Osteoblast (primary cell): ENCODE measurements around the gene MLEC. TPM values are rescaled to one million over a fixed set of nuclear protein-coding genes. Genes with fewer than 3 reads are reported as not detected.

Experiments
- DNase-seq: peaks from one replicate; pipeline ENCODE4 v3.0.0; 2011; ENCODE audit warnings: low spot score, mixed read lengths; ENCODE audit not compliant: insufficient read length; ENCODE audit errors: missing footprints
- H2AFZ ChIP-seq: 2 replicates; pipeline ENCODE4 v1.6.0; 2011; ENCODE audit warnings: mild to moderate bottlenecking, low read length
- H3K27ac ChIP-seq: 2 replicates; pipeline ENCODE4 v1.5.1; 2011; ENCODE audit warnings: mild to moderate bottlenecking, low read depth, low read length, moderate library complexity
- H3K27me3 ChIP-seq: 2 replicates; pipeline ENCODE4 v1.6.0; 2012; ENCODE audit warnings: mild to moderate bottlenecking, control low read depth, inconsistent platforms, low read length, moderate library complexity; ENCODE audit not compliant: insufficient read depth
- H3K36me3 ChIP-seq: 2 replicates; pipeline ENCODE4 v1.5.1; 2011; ENCODE audit warnings: mild to moderate bottlenecking, low read length, control low read depth, moderate library complexity; ENCODE audit not compliant: insufficient read depth
- H3K4me1 ChIP-seq: 2 replicates; pipeline ENCODE4 v1.5.1; 2011; ENCODE audit warnings: mild to moderate bottlenecking, low read length, control low read depth, moderate library complexity; ENCODE audit not compliant: insufficient read depth
- H3K4me2 ChIP-seq: 2 replicates; pipeline ENCODE4 v1.6.0; 2011; ENCODE audit warnings: mild to moderate bottlenecking, low read length; ENCODE audit not compliant: insufficient read depth
- H3K4me3 ChIP-seq: fragments of 200-600 bp; sonication (generic); 3 replicates; pipeline ENCODE4 v1.5.1; 2012; ENCODE audit warnings: mild to moderate bottlenecking, low read length, inconsistent platforms; ENCODE audit not compliant: insufficient read depth
- H3K79me2 ChIP-seq: 2 replicates; pipeline ENCODE4 v1.6.0; 2012; ENCODE audit warnings: mild to moderate bottlenecking, low read length, control low read depth, inconsistent platforms; ENCODE audit not compliant: insufficient read depth
- H3K9me3 ChIP-seq: 2 replicates; pipeline ENCODE4 v1.5.1; 2011; ENCODE audit warnings: low read depth, low read length, control low read depth
- H4K20me1 ChIP-seq: 2 replicates; pipeline ENCODE4 v1.6.0; 2012; ENCODE audit warnings: mild to moderate bottlenecking, low read length, control low read depth; ENCODE audit not compliant: insufficient read depth
- total RNA-seq: library from RNA; depleted of rRNA; stranded (reverse); fragments of >200 nt; gene quantifications from 2 replicates; pipeline ENCODE4 v1.2.3, GENCODE V29; 2012
- TF ChIP-seq, protein P1 (sequence below): IDR thresholded peaks from 2 replicates; pipeline ENCODE4 v1.5.1; 2011; ENCODE audit warnings: mild to moderate bottlenecking, low read depth, low read length, moderate library complexity; ENCODE audit errors: extremely low read depth

Gene MLEC
- total RNA-seq, 1 donor = 89.8 TPM

DNA sequence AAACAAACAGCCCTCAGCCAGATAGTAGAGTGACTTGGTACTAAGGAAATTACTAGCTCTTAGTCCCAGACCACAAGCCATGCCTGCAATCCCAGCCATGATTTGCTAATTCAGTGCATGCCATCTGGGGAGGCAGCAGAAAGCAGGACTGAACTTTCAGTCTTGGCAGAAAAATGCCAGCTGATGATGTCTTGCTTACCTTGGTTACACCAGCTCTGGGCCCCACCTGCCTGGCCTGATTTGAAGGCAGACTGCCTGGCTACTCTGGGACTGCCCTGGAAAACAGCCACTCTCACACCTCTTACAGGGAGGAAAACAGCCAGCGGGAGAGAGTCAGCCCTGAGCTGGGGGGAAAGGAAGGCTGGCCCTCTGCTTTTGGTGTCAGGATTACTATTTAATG, 18.7 kb downstream of the MLEC start:
- no peak overlapping the region for H3K27ac ChIP-seq
- H3K27me3 ChIP-seq = no peaks in the 10 kb centered on the region
- no peak overlapping the region for H3K4me2 ChIP-seq
- H2AFZ ChIP-seq = no peak overlapping the region
- no peak for DNase-seq
- no peak overlapping the region for H3K4me3 ChIP-seq
- no peaks in the 10 kb centered on the region for H3K9me3 ChIP-seq
- TF ChIP-seq, protein P1, sequence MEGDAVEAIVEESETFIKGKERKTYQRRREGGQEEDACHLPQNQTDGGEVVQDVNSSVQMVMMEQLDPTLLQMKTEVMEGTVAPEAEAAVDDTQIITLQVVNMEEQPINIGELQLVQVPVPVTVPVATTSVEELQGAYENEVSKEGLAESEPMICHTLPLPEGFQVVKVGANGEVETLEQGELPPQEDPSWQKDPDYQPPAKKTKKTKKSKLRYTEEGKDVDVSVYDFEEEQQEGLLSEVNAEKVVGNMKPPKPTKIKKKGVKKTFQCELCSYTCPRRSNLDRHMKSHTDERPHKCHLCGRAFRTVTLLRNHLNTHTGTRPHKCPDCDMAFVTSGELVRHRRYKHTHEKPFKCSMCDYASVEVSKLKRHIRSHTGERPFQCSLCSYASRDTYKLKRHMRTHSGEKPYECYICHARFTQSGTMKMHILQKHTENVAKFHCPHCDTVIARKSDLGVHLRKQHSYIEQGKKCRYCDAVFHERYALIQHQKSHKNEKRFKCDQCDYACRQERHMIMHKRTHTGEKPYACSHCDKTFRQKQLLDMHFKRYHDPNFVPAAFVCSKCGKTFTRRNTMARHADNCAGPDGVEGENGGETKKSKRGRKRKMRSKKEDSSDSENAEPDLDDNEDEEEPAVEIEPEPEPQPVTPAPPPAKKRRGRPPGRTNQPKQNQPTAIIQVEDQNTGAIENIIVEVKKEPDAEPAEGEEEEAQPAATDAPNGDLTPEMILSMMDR = no peak
- H4K20me1 ChIP-seq = peaks cover 5% of the 10 kb centered on the region
- peaks cover 26% of the 10 kb centered on the region for H3K36me3 ChIP-seq
- no peaks in the 10 kb centered on the region for H3K4me1 ChIP-seq
- peaks cover 5% of the 10 kb centered on the region for H3K79me2 ChIP-seq

DNA sequence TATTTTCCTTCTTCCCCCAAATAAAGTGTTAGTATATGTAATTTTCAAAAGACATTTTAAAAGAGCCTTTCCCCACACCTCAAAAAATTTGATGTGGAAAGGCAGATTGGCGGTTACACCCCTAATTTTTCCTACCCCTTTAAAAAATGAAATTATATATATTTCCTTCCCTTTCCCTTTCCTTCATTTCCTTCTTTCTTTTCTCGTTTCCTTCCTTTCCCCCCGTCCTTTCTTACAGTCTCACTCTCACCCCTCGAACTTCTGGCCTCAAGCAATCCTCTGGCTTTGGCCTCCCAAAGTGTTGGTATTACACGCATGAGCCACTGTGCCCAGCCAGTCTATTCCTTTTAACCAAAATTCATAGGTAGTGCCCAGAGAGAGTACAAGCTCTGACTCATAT, 19.1 kb downstream of the MLEC start:
- H3K4me1 ChIP-seq = no peaks in the 10 kb centered on the region
- H3K9me3 ChIP-seq = no peaks in the 10 kb centered on the region
- no peak for DNase-seq
- H4K20me1 ChIP-seq = peaks cover 5% of the 10 kb centered on the region
- H3K36me3 ChIP-seq = peaks cover 22% of the 10 kb centered on the region
- no peak overlapping the region for H3K4me3 ChIP-seq
- no peak overlapping the region for H3K4me2 ChIP-seq
- TF ChIP-seq, protein P1 = no peak
- H3K27me3 ChIP-seq = no peaks in the 10 kb centered on the region
- peaks cover 9% of the 10 kb centered on the region for H3K79me2 ChIP-seq
- no peak overlapping the region for H2AFZ ChIP-seq
- H3K27ac ChIP-seq = no peak overlapping the region

DNA sequence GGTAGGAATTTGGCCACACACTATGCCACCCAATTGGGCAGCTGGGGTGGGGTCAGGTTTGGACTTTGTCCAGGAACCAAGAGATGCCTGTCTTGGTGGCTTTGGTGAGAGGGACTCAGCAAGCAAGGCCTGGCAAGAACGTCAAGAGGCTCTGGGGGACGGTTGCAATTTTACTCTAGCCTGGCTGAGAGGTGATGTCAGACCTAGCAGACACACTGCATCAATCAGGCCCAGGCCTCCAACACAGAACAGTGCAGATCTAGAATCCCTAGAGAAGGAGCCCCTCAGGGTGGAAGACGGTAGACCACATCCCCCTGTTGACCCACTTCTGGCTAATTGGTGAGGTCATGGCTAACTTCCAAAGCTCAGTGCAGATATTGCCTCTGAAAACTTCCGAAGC, 21.7 kb downstream of the MLEC start:
- no peaks in the 10 kb centered on the region for H3K9me3 ChIP-seq
- peaks cover 9% of the 10 kb centered on the region for H4K20me1 ChIP-seq
- H3K36me3 ChIP-seq = peaks cover 9% of the 10 kb centered on the region
- H3K4me2 ChIP-seq = no peak overlapping the region
- TF ChIP-seq, protein P1 = no peak
- no peak overlapping the region for H2AFZ ChIP-seq
- H3K4me1 ChIP-seq = peaks cover 11% of the 10 kb centered on the region
- no peak overlapping the region for H3K4me3 ChIP-seq
- no peak overlapping the region for H3K27ac ChIP-seq
- DNase-seq = no peak
- H3K27me3 ChIP-seq = no peaks in the 10 kb centered on the region
- peaks cover 27% of the 10 kb centered on the region for H3K79me2 ChIP-seq

DNA sequence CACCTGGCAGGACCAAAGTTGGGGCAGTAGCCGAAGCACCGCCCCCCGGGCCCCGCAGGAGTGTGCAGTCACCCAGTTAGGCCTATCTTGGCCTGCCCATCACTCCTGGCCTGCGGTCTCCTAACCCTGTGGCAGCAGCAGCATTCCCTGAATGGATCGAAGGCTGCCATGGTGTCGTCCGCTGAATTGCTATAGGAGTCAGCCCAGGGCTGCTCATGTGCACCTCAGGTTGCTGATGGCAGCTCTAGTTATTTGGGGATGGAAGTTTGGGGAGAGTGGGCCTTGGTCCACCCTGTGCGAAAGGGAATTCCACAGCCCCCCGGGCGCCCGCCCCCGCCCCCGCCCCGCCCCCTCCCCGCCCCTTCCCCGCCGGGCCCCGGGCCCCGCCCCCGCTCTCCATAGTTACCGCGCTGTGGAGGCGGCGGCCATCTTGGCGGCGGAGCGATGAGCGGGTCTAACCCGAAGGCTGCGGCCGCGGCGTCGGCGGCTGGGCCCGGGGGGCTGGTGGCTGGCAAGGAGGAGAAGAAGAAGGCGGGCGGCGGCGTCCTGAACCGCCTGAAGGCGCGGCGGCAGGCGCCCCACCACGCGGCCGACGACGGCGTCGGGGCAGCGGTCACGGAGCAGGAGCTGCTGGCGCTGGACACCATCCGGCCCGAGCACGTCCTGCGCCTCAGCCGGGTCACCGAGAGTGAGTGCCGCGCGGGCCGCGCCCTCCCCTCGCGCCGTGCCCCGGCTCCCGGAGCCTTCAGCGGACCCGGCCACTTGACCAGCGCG, 23.3 kb downstream of the MLEC start, which contains the start of gene UNC119B:
Gene UNC119B, plus strand, starts transcription at position 428 of the 774 bp plus-strand sequence. Its CDS starts 17 bp downstream, at position 445.
- Histone ChIP-seq H2AFZ (peak within 1 kb of the TSS; percentile 87), H3K27me3 (no peaks in the 10 kb centered on the region), H3K4me3 (peak within 1 kb of the TSS; percentile 84), H3K4me1 (peaks cover 11% of the 10 kb centered on the region), H3K27ac (peak within 1 kb of the TSS; percentile 45), H3K79me2 (peaks cover 32% of the 10 kb centered on the region), H3K9me3 (no peaks in the 10 kb centered on the region), H3K36me3 (peaks cover 16% of the 10 kb centered on the region), H3K4me2 (peak within 1 kb of the TSS; percentile 91), H4K20me1 (peaks cover 11% of the 10 kb centered on the region)
- peak; percentile 97 for DNase-seq
- TF ChIP-seq, protein P1 = no peak
